ENCODE measurements around the gene KCNJ12.
"Not testable (repeated sequence)": the region's sequence is repeated elsewhere in the genome, so short reads cannot be mapped to it uniquely, and the experiment has no call there.

DNA sequence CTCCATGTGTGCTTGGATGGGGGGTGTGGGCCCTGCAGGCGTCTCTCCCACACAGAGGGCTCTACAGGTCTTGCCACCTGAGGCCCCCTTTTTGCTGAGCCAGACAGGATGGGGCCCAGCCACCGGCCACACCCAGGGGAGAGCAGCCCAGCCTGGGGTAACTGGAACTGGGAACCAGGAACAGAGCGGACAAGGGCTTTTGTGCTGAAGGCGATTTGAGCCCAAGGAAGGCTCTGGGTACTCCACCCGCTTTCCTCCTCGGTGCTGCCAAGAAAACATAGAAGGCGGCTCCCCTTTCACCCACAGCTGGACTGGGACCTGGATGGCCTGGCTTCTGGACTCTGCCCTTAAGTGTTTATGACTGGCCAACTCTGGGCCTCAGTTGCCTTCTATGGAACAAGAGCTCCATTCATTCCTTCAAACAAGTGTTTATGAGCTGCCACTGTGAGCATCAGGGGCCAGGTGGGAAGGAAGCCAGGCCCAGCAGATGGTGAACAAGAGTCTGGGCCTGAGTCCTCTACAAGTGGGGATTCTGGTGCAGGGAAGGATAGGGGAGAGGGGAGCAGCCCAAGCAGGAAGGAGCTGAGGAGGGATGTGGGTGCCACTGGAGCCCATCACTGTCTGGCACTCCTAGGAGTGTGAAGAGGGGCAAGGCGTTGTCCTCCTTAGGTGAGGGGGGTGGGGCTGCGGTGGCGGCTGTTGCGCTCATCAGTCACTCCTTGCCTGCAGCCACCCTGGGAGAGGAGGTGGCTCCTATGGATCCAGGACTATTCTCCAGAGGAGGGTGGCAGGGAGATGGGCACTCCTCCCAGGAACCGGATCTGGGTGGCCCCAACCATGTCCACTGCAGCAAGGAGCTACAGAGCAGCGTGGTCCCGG is 46.4 kb downstream of the KCNJ12 start:
- TF ChIP-seq NPAS2 (CRISPR knock-in tag; IDR thresholded peaks at IDR 0.05; ENCODE audit: borderline replicate concordance); RFX5 (IDR thresholded peaks at IDR 0.05); CHD4 (IDR thresholded peaks at IDR 0.05; ENCODE audit: borderline replicate concordance); ESRRA (IDR thresholded peaks at IDR 0.05; ENCODE audit: borderline replicate concordance, low read length); HDAC2 (IDR thresholded peaks at IDR 0.05): not testable (repeated sequence)

All from A549 (cell line).